ENCODE data around the gene RPA3. TPM values are rescaled to one million over a fixed set of nuclear protein-coding genes. Genes with fewer than 3 reads are reported as not detected.

RPA3 gene
- total and polyA plus RNA-seq, 9 of the 15 experiments (the other 6 are each of a cell fraction or from before 2014, with no cell fraction given) = 68.5 to 265 (median 125) TPM

- TF ChIP-seq ZNF512 (tag; IDR thresholded peaks at IDR 0.05) = no peak
- no peak for TF ChIP-seq KLF13 (tag; IDR thresholded peaks at IDR 0.05; ENCODE audit: borderline replicate concordance, low read depth)
- TF ChIP-seq BHLHE40 (IDR thresholded peaks at IDR 0.05; ENCODE audit: low read length) = no peak
- TF ChIP-seq NCOA2 (IDR thresholded peaks at IDR 0.05; ENCODE audit: partially characterized antibody in 2 of 2) = no peak
- peak; percentile 48; the same call in 1 of the 2 replicates for TF ChIP-seq NCOR1 (IDR thresholded peaks at IDR 0.05)
- peak; percentile 60 for TF ChIP-seq CBFA2T3 (IDR thresholded peaks at IDR 0.05)
- TF ChIP-seq SMAD4 (CRISPR knock-in tag; conservative IDR thresholded peaks at IDR 0.05) = 0 out of 2 replicates have a peak, but pooled peaks have one; percentile 44
- TF ChIP-seq ZC3H4 (CRISPR knock-in tag; IDR thresholded peaks at IDR 0.05; ENCODE audit: borderline replicate concordance) = no peak
- TF ChIP-seq ESRRA (IDR thresholded peaks at IDR 0.05; ENCODE audit: borderline replicate concordance, low read depth) = no peak
- peak; percentile 59; the same call in 1 of the 2 replicates for TF ChIP-seq STAT5A (IDR thresholded peaks at IDR 0.05; ENCODE audit: borderline replicate concordance, low read length)
- TF ChIP-seq THAP7 (CRISPR knock-in tag; IDR thresholded peaks at IDR 0.05) = no peak
- no peak for TF ChIP-seq ELF4 (CRISPR knock-in tag; IDR thresholded peaks at IDR 0.05)
- no peak for TF ChIP-seq ZNF695 (CRISPR knock-in tag; IDR thresholded peaks at IDR 0.05)
- 0 out of 2 replicates have a peak, but pooled peaks have one; percentile 7 for TF ChIP-seq MBD2 (IDR thresholded peaks at IDR 0.05; ENCODE audit: borderline replicate concordance, low read depth)
- 0 out of 2 replicates have a peak, but pooled peaks have one; percentile 3 for TF ChIP-seq CBFA2T2 (conservative IDR thresholded peaks at IDR 0.05)
- no peak for TF ChIP-seq ZKSCAN1 (IDR thresholded peaks at IDR 0.05; ENCODE audit: low read depth, low read length)
- TF ChIP-seq TEAD4 (IDR thresholded peaks at IDR 0.05; ENCODE audit: low read length) = peak; percentile 53; the same call in 1 of the 2 replicates
- no peak for TF ChIP-seq TEAD4 (CRISPR knock-in tag; IDR thresholded peaks at IDR 0.05; ENCODE audit: borderline replicate concordance)
- TF ChIP-seq ZNF449 (CRISPR knock-in tag; IDR thresholded peaks at IDR 0.05) = no peak
- no peak for TF ChIP-seq ZNF280A (IDR thresholded peaks at IDR 0.05; ENCODE audit: low read depth, partially characterized antibody)
- TF ChIP-seq FOXA3 (CRISPR knock-in tag; conservative IDR thresholded peaks at IDR 0.05 in 1 of 2, IDR thresholded peaks at IDR 0.05 in 1 of 2) = peak in 1 of 2 experiments; percentile 42; a peak in 2 of 4 replicates
- peak; percentile 76 for TF ChIP-seq ARID1B (IDR thresholded peaks at IDR 0.05)
- no peak for TF ChIP-seq SPI1 (IDR thresholded peaks at IDR 0.05; ENCODE audit: borderline replicate concordance, low read depth, low read length)
- TF ChIP-seq EP400 (IDR thresholded peaks at IDR 0.05) = peak; percentile 25; the same call in 1 of the 2 replicates
Observed at GRCh38 chr7:7617550-7617949, 100.9 kb downstream of the RPA3 start (continued).
